RWPE1 (cell line): ENCODE data around the gene NEB.
"Not testable (repeated sequence)": the region's sequence is repeated elsewhere in the genome, so short reads cannot be mapped to it uniquely, and the experiment has no call there.

Experiments
- CTCF ChIA-PET: fragments of 350-600 bp; sonication (Branson Sonifier 250); formaldehyde crosslinking; extraction: SDS; loops from one replicate; lab custom pipeline; 2021; lab: Yijun Ruan, JAX
- POLR2A ChIA-PET: fragments of 400-600 bp; formaldehyde crosslinking; extraction: SDS; loops from one replicate; lab custom pipeline; 2020; ENCODE audit warnings: antibody characterized with exemption; ENCODE audit not compliant: low non-redundant PET; lab: Yijun Ruan, JAX
- DNase-seq: peaks from one replicate; pipeline ENCODE4 v3.0.0; 2012; ENCODE audit warnings: low spot score
- H3K27ac ChIP-seq: fragments of 450-650 bp; 2 replicates; pipeline ENCODE4 v1.5.1; 2017
- CTCF ChIP-seq: fragments of 450-650 bp; conservative IDR thresholded peaks from 2 replicates; pipeline ENCODE4 v1.5.1; 2017; ENCODE audit warnings: low read depth, mild to moderate bottlenecking

The NEB gene

GRCh38 chr2:151644580-151644979, 89.7 kb downstream of the NEB start:
- CTCF ChIA-PET = interaction anchor here (0.6 kb wide), 1 partner anchor 778 kb away, joined by 3 read pairs; no protein-coding TSS in a partner anchor
- H3K27ac ChIP-seq = no peak overlapping the region
- POLR2A ChIA-PET = no interaction called here
- TF ChIP-seq CTCF = no peak
- no peak for DNase-seq

- DNase-seq, CTCF ChIA-PET, POLR2A ChIA-PET: not testable (repeated sequence)
Observed at GRCh38 chr2:151641895-151642294, 92.4 kb downstream of the NEB start.

GRCh38 chr2:151640087-151640486, 94.2 kb downstream of the NEB start:
- no peak for DNase-seq
- CTCF ChIA-PET = no interaction called here
- POLR2A ChIA-PET = no interaction called here
- no peak overlapping the region for H3K27ac ChIP-seq
- no peak for TF ChIP-seq CTCF

More at GRCh38 chr2:151641895-151642294, 92.4 kb downstream of the NEB start:
- not testable (repeated sequence) for H3K27ac ChIP-seq

- no peak for TF ChIP-seq CTCF
- POLR2A ChIA-PET = no interaction called here
Observed at GRCh38 chr2:151638990-151639389, 95.3 kb downstream of the NEB start.

GRCh38 chr2:151638191-151638933, 95.9 kb downstream of the NEB start:
- CTCF ChIA-PET = no interaction called here
- POLR2A ChIA-PET = no interaction called here
- no peak overlapping the region for H3K27ac ChIP-seq
- peak; percentile 3 for DNase-seq
- no peak for TF ChIP-seq CTCF

More at GRCh38 chr2:151638990-151639389, 95.3 kb downstream of the NEB start:
- DNase-seq = no peak
- H3K27ac ChIP-seq = no peak overlapping the region
- CTCF ChIA-PET = no interaction called here

GRCh38 chr2:151637271-151637781, 97.0 kb downstream of the NEB start:
- CTCF ChIA-PET = no interaction called here
- H3K27ac ChIP-seq = no peak overlapping the region
- DNase-seq = no peak
- POLR2A ChIA-PET = no interaction called here
- TF ChIP-seq CTCF = no peak
